H9 (cell line): ENCODE data around the gene INPP5A. TPM values are rescaled to one million over a fixed set of nuclear protein-coding genes. Genes with fewer than 3 reads are reported as not detected.

ENCODE experiments used
- DNase-seq: peaks from one replicate; pipeline ENCODE4 v3.0.0-alpha.2; 2017
- H2AFZ ChIP-seq: one replicate; pipeline ENCODE4 v1.6.1; 2013; ENCODE audit warnings: mild to moderate bottlenecking, low read length, control low read depth, moderate library complexity
- H2AK5ac ChIP-seq: 2 replicates; pipeline ENCODE4 v1.6.1; 2013; ENCODE audit warnings: low read length, control low read depth, mixed read lengths; ENCODE audit not compliant: insufficient read length
- H2BK120ac ChIP-seq: one replicate; pipeline ENCODE4 v1.6.1; 2013; ENCODE audit warnings: low read depth, mild to moderate bottlenecking, low read length, control low read depth, inconsistent platforms; ENCODE audit not compliant: poor library complexity, severe bottlenecking
- H2BK12ac ChIP-seq: 2 replicates; pipeline ENCODE4 v1.6.1; 2013; ENCODE audit warnings: low read length, control low read depth, mixed read lengths, low read depth; ENCODE audit not compliant: insufficient read length
- H2BK15ac ChIP-seq: 2 replicates; pipeline ENCODE4 v1.6.1; 2013; ENCODE audit warnings: low read depth, low read length, control low read depth
- H2BK20ac ChIP-seq: one replicate; pipeline ENCODE4 v1.6.1; 2013; ENCODE audit warnings: low read depth, mild to moderate bottlenecking, low read length, control low read depth, inconsistent platforms; ENCODE audit not compliant: poor library complexity, severe bottlenecking
- H2BK5ac ChIP-seq: 2 replicates; pipeline ENCODE4 v1.6.1; 2013; ENCODE audit warnings: low read length, control low read depth, mixed read lengths; ENCODE audit not compliant: insufficient read length
- H3K14ac ChIP-seq: 2 replicates; pipeline ENCODE4 v1.6.1; 2013; ENCODE audit warnings: low read length, control low read depth; ENCODE audit not compliant: insufficient read depth
- H3K18ac ChIP-seq: 2 replicates; pipeline ENCODE4 v1.6.1; 2013; ENCODE audit warnings: low read depth, mild to moderate bottlenecking, mixed read lengths, low read length, control low read depth; ENCODE audit not compliant: insufficient read length
- H3K23ac ChIP-seq: 2 replicates; pipeline ENCODE4 v1.6.1; 2013; ENCODE audit warnings: low read length, control low read depth, mixed read lengths, low read depth; ENCODE audit not compliant: insufficient read length
- H3K23me2 ChIP-seq: 2 replicates; pipeline ENCODE4 v1.6.1; 2013; ENCODE audit warnings: low read depth, mild to moderate bottlenecking, mixed read lengths, low read length, control low read depth; ENCODE audit not compliant: insufficient read length, poor library complexity, severe bottlenecking
- H3K27ac ChIP-seq: 2 replicates; pipeline ENCODE4 v1.5.1; 2013; ENCODE audit warnings: low read length, control low read depth, mixed read lengths, low read depth; ENCODE audit not compliant: insufficient read length
- H3K27me3 ChIP-seq: 2 replicates; pipeline ENCODE4 v1.6.1; 2013; ENCODE audit warnings: low read length, control low read depth, inconsistent platforms; ENCODE audit not compliant: insufficient read depth
- H3K4ac ChIP-seq: 2 replicates; pipeline ENCODE4 v1.6.1; 2013; ENCODE audit warnings: low read depth, mild to moderate bottlenecking, control low read depth, inconsistent platforms, low read length, moderate library complexity
- H3K4me1 ChIP-seq: 2 replicates; pipeline ENCODE4 v1.6.1; 2013; ENCODE audit warnings: low read length, control low read depth, inconsistent platforms; ENCODE audit not compliant: insufficient read depth
- H3K4me2 ChIP-seq: 2 replicates; pipeline ENCODE4 v1.6.1; 2013; ENCODE audit warnings: low read length, control low read depth, mixed read lengths; ENCODE audit not compliant: insufficient read length, insufficient read depth
- H3K56ac ChIP-seq: 2 replicates; pipeline ENCODE4 v1.6.1; 2013; ENCODE audit warnings: low read depth, mild to moderate bottlenecking, mixed read lengths, low read length, control low read depth; ENCODE audit not compliant: insufficient read length
- H3K79me1 ChIP-seq: 2 replicates; pipeline ENCODE4 v1.6.1; 2013; ENCODE audit warnings: low read depth, mild to moderate bottlenecking, moderate library complexity, low read length, control low read depth, inconsistent platforms; ENCODE audit not compliant: insufficient read depth, poor library complexity, severe bottlenecking
- H3K79me2 ChIP-seq: 2 replicates; pipeline ENCODE4 v1.6.1; 2013; ENCODE audit warnings: low read length, control low read depth, inconsistent platforms; ENCODE audit not compliant: insufficient read depth
- H3K9ac ChIP-seq: 2 replicates; pipeline ENCODE4 v1.6.1; 2013; ENCODE audit warnings: low read length, control low read depth, mixed read lengths; ENCODE audit not compliant: insufficient read length; ENCODE audit errors: extremely low read depth
- H3K9me3 ChIP-seq: one replicate; pipeline ENCODE4 v1.6.1; 2013; ENCODE audit warnings: low read depth, low read length, inconsistent platforms; ENCODE audit not compliant: control insufficient read depth
- H3T11ph ChIP-seq: one replicate; pipeline ENCODE4 v1.6.1; 2013; ENCODE audit warnings: mild to moderate bottlenecking, low read length, control low read depth, inconsistent platforms
- H4K20me1 ChIP-seq: one replicate; pipeline ENCODE4 v1.6.1; 2013; ENCODE audit not compliant: control insufficient read depth, insufficient read length, insufficient read depth
- H4K5ac ChIP-seq: 2 replicates; pipeline ENCODE4 v1.6.1; 2013; ENCODE audit warnings: low read depth, mild to moderate bottlenecking, mixed read lengths, low read length, control low read depth; ENCODE audit not compliant: insufficient read length
- H4K8ac ChIP-seq: replicated peaks from 2 replicates; pipeline ENCODE4 v1.6.1; 2013; ENCODE audit warnings: low read length, control low read depth, mixed read lengths, low read depth; ENCODE audit not compliant: insufficient read length
- H4K91ac ChIP-seq: 2 replicates; pipeline ENCODE4 v1.6.1; 2013; ENCODE audit warnings: low read depth, mild to moderate bottlenecking, moderate library complexity, mixed read lengths, low read length, control low read depth; ENCODE audit not compliant: insufficient read length
- H3K27ac Mint-ChIP-seq, 3 experiments: 2 replicates in 2 of 3; 3 replicates in 1 of 3; pipeline ENCODE4 v1.8.0; 2020 to 2021; ENCODE audit warnings: mixed read lengths in 3 of 3, mild to moderate bottlenecking in 1 of 3, moderate library complexity in 1 of 3
- H3K27me3 Mint-ChIP-seq: 2 replicates; pipeline ENCODE4 v1.8.0; 2021; ENCODE audit warnings: low read depth, mild to moderate bottlenecking, moderate library complexity, mixed read lengths
- H3K36me3 Mint-ChIP-seq, 3 experiments: 2 replicates in 2 of 3; 3 replicates in 1 of 3; pipeline ENCODE4 v1.8.0; 2020 to 2021; ENCODE audit warnings: low read depth in 3 of 3, mixed read lengths in 3 of 3; ENCODE audit not compliant: insufficient read depth in 1 of 3
- H3K4me1 Mint-ChIP-seq, 2 experiments: 2 replicates each; pipeline ENCODE4 v1.8.0; 2020; ENCODE audit warnings: mixed read lengths in 2 of 2
- H3K4me3 Mint-ChIP-seq, 2 experiments: 2 replicates in 1 of 2; 3 replicates in 1 of 2; pipeline ENCODE4 v1.8.0; 2020 to 2021; ENCODE audit warnings: mild to moderate bottlenecking in 2 of 2, mixed read lengths in 2 of 2, moderate library complexity in 1 of 2
- H3K9me3 Mint-ChIP-seq, 2 experiments: 2 replicates in 1 of 2; 3 replicates in 1 of 2; pipeline ENCODE4 v1.8.0; 2020; ENCODE audit warnings: mild to moderate bottlenecking in 2 of 2, mixed read lengths in 2 of 2, moderate library complexity in 1 of 2
- WGBS: extraction: QIAGEN DNeasy Blood & Tissue Kit; methylation state at CpG from one replicate; pipeline ENCODE4 v1.1.7; 2013; ENCODE audit warnings: missing lambda C conversion rate, low lambda C conversion rate, mixed read lengths; ENCODE audit not compliant: insufficient read length; ENCODE audit errors: extremely low coverage; 5-methylcytosine and 5-hydroxymethylcytosine counted together
- total RNA-seq: library from RNA; stranded (reverse); gene quantifications from 2 replicates; pipeline ENCODE4 v1.2.1, GENCODE V29; 2021
- TF ChIP-seq, protein P1 (sequence below): fragments of 200-600 bp; sonication (generic); conservative IDR thresholded peaks from 3 replicates; pipeline ENCODE4 v1.8.0; 2021; ENCODE audit warnings: antibody characterized with exemption, mild to moderate bottlenecking

INPP5A gene
- total RNA-seq, 1 experiment from 2014 or later, result 17.7 TPM

GRCh38 chr10:132656283-132657126 is 118.9 kb downstream of the INPP5A start:
- H2BK5ac ChIP-seq, result no peak overlapping the region
- H2BK12ac ChIP-seq, result no peak overlapping the region
- no peak overlapping the region for H2AFZ ChIP-seq
- no peak for DNase-seq
- H2BK15ac ChIP-seq, result no peak overlapping the region
- Mint-ChIP-seq H3K27ac (no peak overlapping the region), H3K4me3 (no peak overlapping the region), H3K27me3 (no peaks in the 10 kb centered on the region), H3K9me3 (no peaks in the 10 kb centered on the region; a peak in 1 of 5 replicates), H3K4me1 (0 out of 4 replicates have a peak, but pooled peaks cover 0 to 2% of the 10 kb centered on the region in 2 experiments), H3K36me3 (peaks cover 0 to 5% (median 2%) of the 10 kb centered on the region in 3 experiments; a peak in 1 of 7 replicates)
- no peak overlapping the region for H2BK120ac ChIP-seq
- H3K9me3 ChIP-seq, result no peaks in the 10 kb centered on the region
- H3K4me1 ChIP-seq, result no peaks in the 10 kb centered on the region
- no peak overlapping the region for H3K14ac ChIP-seq
- H4K91ac ChIP-seq, result no peak overlapping the region
- H3K4ac ChIP-seq, result no peak overlapping the region
- H2BK20ac ChIP-seq, result no peak overlapping the region
- H4K5ac ChIP-seq, result no peak overlapping the region
- H3K4me2 ChIP-seq, result no peak overlapping the region
- H3K56ac ChIP-seq, result no peak overlapping the region
- no peak overlapping the region for H3K9ac ChIP-seq
- WGBS, result no CpG with 5 or more reads among the region's 18 CpGs
- H4K8ac ChIP-seq, result no peak overlapping the region
- no peak overlapping the region for H3T11ph ChIP-seq
- H2AK5ac ChIP-seq, result no peak overlapping the region
- H3K23ac ChIP-seq, result no peak overlapping the region
- no peak overlapping the region for H3K27ac ChIP-seq
- TF ChIP-seq, protein P1, sequence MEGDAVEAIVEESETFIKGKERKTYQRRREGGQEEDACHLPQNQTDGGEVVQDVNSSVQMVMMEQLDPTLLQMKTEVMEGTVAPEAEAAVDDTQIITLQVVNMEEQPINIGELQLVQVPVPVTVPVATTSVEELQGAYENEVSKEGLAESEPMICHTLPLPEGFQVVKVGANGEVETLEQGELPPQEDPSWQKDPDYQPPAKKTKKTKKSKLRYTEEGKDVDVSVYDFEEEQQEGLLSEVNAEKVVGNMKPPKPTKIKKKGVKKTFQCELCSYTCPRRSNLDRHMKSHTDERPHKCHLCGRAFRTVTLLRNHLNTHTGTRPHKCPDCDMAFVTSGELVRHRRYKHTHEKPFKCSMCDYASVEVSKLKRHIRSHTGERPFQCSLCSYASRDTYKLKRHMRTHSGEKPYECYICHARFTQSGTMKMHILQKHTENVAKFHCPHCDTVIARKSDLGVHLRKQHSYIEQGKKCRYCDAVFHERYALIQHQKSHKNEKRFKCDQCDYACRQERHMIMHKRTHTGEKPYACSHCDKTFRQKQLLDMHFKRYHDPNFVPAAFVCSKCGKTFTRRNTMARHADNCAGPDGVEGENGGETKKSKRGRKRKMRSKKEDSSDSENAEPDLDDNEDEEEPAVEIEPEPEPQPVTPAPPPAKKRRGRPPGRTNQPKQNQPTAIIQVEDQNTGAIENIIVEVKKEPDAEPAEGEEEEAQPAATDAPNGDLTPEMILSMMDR, result no peak
- H3K27me3 ChIP-seq, result no peaks in the 10 kb centered on the region
- H3K79me1 ChIP-seq, result no peaks in the 10 kb centered on the region
- H3K18ac ChIP-seq, result no peak overlapping the region
- H3K23me2 ChIP-seq, result no peaks in the 10 kb centered on the region
- no peaks in the 10 kb centered on the region for H3K79me2 ChIP-seq
- peaks cover 2% of the 10 kb centered on the region for H4K20me1 ChIP-seq
